H1 (cell line): ENCODE data around the gene SPPL3. TPM values are rescaled to one million over a fixed set of nuclear protein-coding genes. Genes with fewer than 3 reads are reported as not detected.

Source experiments
- CHD2 ChIP-seq: IDR thresholded peaks from 2 replicates; pipeline ENCODE4 v1.6.1; 2012; ENCODE audit warnings: low read length, improper control_type of control experiment
- GABPA ChIP-seq: IDR thresholded peaks from 2 replicates; pipeline ENCODE4 v1.6.1; 2011; ENCODE audit warnings: mild to moderate bottlenecking, low read length, moderate library complexity, borderline replicate concordance; ENCODE audit not compliant: insufficient read depth
- KDM1A ChIP-seq: fragments of 200-600, 300-600 bp; sonication (generic); IDR thresholded peaks from 2 replicates; pipeline ENCODE4 v1.7.1; 2016; ENCODE audit warnings: mild to moderate bottlenecking, low read length, borderline replicate concordance
- KDM4A ChIP-seq: IDR thresholded peaks from one replicate; pipeline ENCODE4 v1.7.1; 2012; ENCODE audit warnings: low read depth, mild to moderate bottlenecking, moderate library complexity, low read length, inconsistent platforms; ENCODE audit not compliant: severe bottlenecking
- KDM5A ChIP-seq: fragments of 200-600 bp; IDR thresholded peaks from 2 replicates; pipeline ENCODE4 v1.7.1; 2012; ENCODE audit warnings: mild to moderate bottlenecking, low read length, inconsistent platforms, mixed read lengths
- NANOG ChIP-seq: IDR thresholded peaks from 2 replicates; pipeline ENCODE4 v1.6.1; 2011; ENCODE audit warnings: low read length, low read depth, mild to moderate bottlenecking, inconsistent platforms; ENCODE audit not compliant: insufficient read depth, poor library complexity, severe bottlenecking
- RAD21 ChIP-seq, 2 experiments: IDR thresholded peaks in 1 of 2; conservative IDR thresholded peaks in 1 of 2; 2 replicates each; pipeline ENCODE4 v1.6.1; 2011; ENCODE audit warnings: low read depth in 2 of 2, low read length in 2 of 2, improper control_type of control experiment in 1 of 2, inconsistent platforms in 1 of 2, mild to moderate bottlenecking in 1 of 2, moderate library complexity in 1 of 2
- SIX5 ChIP-seq: IDR thresholded peaks from 2 replicates; pipeline ENCODE4 v1.6.1; 2011; ENCODE audit warnings: mild to moderate bottlenecking, low read depth, low read length
- TCF12 ChIP-seq: IDR thresholded peaks from 2 replicates; pipeline ENCODE4 v1.6.1; 2011; ENCODE audit warnings: low read depth, mild to moderate bottlenecking, low read length
- polyA plus RNA-seq, 7 experiments: library from polyadenylated mRNA; depleted of rRNA in 3 of 7; stranded (reverse) in 5 of 7; unstranded in 2 of 7; fragments of >200 nt in 5 of 7; fragments of 200-250 nt in 2 of 7; gene quantifications; 1 replicate in 5 of 7; 2 replicates in 1 of 7; 4 replicates in 1 of 7; pipeline versions ENCODE4 v1.2.1 to v1.2.3, GENCODE V29; 2011 to 2013; ENCODE audit warnings: missing spikeins in 2 of 7, mixed read lengths in 2 of 7
- total RNA-seq: library from RNA; stranded (reverse); fragmentation: NEBNext Ultra II Directional; extraction: Animal tissue kit (Norgen Biotek cat#: 25700); gene quantifications from 2 replicates; pipeline ENCODE4 v1.2.1, GENCODE V29; 2021
- TF ChIP-seq, protein P1 (sequence below): fragments of 300-600 bp; sonication (generic); IDR thresholded peaks from 2 replicates; pipeline ENCODE4 v1.7.1; 2012; ENCODE audit warnings: low read length, moderate library complexity, mild to moderate bottlenecking, inconsistent platforms; ENCODE audit not compliant: insufficient replicate concordance

SPPL3 gene
- total and polyA plus RNA-seq, 2 of the 8 experiments (the other 6 are each of a cell fraction or from before 2014, with no cell fraction given): 27.3 to 48.4 TPM

DNA sequence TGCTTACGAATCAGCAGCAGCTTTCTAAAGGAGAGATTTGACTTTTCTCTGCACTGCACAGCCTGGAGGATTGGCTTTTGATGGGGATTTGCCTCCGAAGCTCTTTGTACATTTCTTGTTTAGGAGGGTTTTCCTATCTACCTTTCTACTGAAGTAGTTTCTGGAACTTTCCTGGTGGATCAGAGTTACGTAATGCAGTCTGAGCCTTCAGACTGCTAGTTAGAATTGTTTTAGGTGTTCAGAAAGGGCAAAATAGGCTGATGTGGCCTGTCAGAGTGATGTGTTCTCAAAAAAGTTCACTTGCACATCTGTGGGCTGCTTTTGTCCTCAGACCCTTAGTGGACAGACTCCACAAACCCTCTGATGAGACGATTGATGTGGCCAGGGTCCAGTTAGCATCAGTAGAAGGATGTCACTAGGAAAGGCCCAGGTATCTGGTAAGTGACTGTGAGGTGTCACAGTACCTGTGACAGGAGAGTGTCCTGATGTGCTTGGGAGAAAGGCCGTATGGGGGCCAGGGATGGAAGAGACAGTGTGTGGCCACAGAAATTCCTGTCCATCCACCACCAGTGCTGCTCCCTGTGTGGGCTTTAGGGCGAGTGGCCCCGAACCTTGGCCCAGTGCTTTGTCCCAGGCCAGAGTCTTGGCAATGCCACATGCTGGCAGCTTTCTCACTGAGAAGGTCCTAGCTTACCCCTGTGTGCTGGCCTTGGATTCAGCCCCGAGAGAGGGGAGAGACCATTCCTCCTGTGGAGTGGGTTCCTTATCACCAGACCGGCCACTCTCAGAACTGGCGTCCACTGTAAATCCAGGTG is 183.0 kb downstream of the SPPL3 start (continued):
- TF ChIP-seq, protein P1, sequence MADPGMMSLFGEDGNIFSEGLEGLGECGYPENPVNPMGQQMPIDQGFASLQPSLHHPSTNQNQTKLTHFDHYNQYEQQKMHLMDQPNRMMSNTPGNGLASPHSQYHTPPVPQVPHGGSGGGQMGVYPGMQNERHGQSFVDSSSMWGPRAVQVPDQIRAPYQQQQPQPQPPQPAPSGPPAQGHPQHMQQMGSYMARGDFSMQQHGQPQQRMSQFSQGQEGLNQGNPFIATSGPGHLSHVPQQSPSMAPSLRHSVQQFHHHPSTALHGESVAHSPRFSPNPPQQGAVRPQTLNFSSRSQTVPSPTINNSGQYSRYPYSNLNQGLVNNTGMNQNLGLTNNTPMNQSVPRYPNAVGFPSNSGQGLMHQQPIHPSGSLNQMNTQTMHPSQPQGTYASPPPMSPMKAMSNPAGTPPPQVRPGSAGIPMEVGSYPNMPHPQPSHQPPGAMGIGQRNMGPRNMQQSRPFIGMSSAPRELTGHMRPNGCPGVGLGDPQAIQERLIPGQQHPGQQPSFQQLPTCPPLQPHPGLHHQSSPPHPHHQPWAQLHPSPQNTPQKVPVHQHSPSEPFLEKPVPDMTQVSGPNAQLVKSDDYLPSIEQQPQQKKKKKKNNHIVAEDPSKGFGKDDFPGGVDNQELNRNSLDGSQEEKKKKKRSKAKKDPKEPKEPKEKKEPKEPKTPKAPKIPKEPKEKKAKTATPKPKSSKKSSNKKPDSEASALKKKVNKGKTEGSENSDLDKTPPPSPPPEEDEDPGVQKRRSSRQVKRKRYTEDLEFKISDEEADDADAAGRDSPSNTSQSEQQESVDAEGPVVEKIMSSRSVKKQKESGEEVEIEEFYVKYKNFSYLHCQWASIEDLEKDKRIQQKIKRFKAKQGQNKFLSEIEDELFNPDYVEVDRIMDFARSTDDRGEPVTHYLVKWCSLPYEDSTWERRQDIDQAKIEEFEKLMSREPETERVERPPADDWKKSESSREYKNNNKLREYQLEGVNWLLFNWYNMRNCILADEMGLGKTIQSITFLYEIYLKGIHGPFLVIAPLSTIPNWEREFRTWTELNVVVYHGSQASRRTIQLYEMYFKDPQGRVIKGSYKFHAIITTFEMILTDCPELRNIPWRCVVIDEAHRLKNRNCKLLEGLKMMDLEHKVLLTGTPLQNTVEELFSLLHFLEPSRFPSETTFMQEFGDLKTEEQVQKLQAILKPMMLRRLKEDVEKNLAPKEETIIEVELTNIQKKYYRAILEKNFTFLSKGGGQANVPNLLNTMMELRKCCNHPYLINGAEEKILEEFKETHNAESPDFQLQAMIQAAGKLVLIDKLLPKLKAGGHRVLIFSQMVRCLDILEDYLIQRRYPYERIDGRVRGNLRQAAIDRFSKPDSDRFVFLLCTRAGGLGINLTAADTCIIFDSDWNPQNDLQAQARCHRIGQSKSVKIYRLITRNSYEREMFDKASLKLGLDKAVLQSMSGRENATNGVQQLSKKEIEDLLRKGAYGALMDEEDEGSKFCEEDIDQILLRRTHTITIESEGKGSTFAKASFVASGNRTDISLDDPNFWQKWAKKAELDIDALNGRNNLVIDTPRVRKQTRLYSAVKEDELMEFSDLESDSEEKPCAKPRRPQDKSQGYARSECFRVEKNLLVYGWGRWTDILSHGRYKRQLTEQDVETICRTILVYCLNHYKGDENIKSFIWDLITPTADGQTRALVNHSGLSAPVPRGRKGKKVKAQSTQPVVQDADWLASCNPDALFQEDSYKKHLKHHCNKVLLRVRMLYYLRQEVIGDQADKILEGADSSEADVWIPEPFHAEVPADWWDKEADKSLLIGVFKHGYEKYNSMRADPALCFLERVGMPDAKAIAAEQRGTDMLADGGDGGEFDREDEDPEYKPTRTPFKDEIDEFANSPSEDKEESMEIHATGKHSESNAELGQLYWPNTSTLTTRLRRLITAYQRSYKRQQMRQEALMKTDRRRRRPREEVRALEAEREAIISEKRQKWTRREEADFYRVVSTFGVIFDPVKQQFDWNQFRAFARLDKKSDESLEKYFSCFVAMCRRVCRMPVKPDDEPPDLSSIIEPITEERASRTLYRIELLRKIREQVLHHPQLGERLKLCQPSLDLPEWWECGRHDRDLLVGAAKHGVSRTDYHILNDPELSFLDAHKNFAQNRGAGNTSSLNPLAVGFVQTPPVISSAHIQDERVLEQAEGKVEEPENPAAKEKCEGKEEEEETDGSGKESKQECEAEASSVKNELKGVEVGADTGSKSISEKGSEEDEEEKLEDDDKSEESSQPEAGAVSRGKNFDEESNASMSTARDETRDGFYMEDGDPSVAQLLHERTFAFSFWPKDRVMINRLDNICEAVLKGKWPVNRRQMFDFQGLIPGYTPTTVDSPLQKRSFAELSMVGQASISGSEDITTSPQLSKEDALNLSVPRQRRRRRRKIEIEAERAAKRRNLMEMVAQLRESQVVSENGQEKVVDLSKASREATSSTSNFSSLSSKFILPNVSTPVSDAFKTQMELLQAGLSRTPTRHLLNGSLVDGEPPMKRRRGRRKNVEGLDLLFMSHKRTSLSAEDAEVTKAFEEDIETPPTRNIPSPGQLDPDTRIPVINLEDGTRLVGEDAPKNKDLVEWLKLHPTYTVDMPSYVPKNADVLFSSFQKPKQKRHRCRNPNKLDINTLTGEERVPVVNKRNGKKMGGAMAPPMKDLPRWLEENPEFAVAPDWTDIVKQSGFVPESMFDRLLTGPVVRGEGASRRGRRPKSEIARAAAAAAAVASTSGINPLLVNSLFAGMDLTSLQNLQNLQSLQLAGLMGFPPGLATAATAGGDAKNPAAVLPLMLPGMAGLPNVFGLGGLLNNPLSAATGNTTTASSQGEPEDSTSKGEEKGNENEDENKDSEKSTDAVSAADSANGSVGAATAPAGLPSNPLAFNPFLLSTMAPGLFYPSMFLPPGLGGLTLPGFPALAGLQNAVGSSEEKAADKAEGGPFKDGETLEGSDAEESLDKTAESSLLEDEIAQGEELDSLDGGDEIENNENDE: no peak
- TF ChIP-seq TCF12 (no peak), GABPA (no peak), RAD21 (IDR thresholded peaks at IDR 0.05 in 1 of 2, conservative IDR thresholded peaks at IDR 0.05 in 1 of 2; ENCODE audit: low read depth in 2 of 2, low read length in 2 of 2) (no peak), KDM4A (no peak), NANOG (no peak), SIX5 (no peak), CHD2 (no peak), KDM1A (no peak), KDM5A (no peak)
